ENCODE data around the gene BLOC1S4.
A peak's percentile ranks its signal among the peaks of the same experiment; 100 is the strongest.
"Not testable (repeated sequence)": the region's sequence is repeated elsewhere in the genome, so short reads cannot be mapped to it uniquely, and the experiment has no call there.

The BLOC1S4 gene, protein sequence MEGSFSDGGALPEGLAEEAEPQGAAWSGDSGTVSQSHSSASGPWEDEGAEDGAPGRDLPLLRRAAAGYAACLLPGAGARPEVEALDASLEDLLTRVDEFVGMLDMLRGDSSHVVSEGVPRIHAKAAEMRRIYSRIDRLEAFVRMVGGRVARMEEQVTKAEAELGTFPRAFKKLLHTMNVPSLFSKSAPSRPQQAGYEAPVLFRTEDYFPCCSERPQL

DNA sequence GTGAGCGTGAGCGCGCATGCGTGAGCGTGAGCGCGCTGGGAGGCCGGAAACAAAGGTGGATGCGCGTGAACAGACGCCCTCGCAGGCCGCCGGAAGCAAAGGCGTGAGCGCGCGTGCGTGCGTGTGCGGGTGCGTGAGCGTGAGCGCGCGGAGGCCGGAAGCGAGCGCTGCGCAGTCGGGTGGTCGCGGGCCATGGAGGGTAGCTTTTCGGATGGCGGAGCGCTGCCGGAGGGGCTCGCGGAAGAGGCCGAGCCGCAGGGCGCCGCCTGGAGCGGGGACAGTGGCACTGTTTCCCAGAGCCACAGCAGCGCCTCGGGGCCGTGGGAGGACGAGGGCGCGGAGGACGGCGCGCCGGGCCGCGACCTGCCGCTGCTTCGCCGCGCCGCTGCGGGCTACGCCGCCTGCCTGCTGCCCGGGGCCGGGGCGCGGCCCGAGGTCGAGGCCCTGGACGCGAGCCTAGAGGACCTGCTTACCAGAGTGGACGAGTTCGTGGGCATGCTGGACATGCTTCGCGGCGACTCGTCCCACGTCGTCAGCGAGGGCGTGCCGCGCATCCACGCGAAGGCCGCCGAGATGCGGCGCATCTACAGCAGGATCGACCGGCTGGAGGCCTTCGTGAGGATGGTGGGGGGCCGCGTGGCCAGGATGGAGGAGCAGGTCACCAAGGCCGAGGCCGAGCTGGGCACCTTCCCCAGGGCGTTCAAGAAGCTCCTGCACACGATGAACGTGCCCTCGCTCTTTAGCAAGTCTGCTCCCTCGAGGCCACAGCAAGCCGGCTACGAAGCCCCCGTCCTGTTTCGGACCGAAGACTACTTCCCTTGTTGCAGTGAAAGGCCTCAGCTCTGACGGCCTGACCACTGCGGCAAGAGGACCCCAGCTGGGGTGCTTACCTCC lies at the start of gene BLOC1S4:
TSS of gene BLOC1S4 (plus strand) at position 157 of the 894 bp plus-strand sequence. CDS start at position 193, 36 bp downstream.
- DNase-seq (ENCODE audit: low spot score), result peak; percentile 99

DNA sequence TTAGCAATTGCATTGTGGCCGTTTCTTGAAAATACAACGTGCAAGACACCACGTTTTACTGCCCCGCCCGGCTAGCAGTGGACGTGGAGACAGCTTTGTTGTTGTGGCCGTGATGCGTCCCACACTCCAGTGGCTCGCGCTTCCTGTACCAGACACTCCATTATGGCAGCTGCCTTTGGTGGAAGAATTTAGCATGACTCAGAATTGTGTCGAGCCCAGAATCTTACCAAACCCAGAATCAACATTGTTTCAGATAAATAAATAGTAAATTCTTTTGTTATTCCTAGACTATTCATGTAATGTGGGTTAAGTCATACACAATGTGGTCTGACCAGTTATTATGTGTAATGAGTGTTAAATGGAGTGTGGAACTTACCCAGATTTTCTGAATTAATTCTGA lies 47.6 kb upstream of the BLOC1S4 start:
- DNase-seq (ENCODE audit: low spot score), result peak; percentile 50

DNA sequence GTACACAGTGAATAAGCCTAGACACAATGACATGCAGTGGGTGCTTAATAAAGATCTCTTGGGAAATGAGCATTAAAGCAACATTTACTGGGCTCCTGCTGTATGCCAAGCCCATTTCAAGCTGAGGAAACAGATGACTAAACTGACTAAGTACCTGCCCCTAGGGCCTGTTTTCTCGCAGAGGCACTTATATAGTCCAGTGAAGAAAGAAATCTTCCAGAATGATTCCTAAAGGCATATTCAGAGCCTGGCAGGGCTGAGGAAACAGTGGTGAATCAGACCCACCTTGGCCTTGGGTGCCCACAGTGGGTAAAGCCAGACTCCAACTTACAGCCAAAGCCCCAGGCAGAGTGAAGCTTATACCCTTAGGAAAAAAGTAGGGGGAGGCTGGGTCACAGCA lies 44.3 kb upstream of the BLOC1S4 start:
- no peak for DNase-seq (ENCODE audit: low spot score)

DNA sequence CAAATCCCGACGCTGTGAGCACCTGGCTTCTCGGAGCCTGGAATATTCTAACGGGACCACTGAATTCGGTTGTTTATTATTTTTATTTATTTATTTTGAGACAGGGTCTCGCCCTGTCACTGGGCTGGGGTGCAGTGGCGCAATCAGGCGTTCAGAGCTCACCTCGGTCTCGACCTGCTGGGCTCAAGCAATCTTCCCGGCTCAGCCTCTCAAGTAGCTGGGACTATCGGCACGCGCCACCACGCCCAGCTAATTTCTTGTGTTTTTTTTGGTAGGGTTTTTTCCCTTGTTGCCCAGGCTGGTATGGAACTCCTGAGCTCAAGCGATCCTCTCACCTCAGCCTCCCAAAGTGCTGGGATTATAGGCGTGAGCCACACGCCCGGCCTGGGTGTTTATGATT lies 43.8 kb upstream of the BLOC1S4 start:
- DNase-seq (ENCODE audit: low spot score), result no peak

DNA sequence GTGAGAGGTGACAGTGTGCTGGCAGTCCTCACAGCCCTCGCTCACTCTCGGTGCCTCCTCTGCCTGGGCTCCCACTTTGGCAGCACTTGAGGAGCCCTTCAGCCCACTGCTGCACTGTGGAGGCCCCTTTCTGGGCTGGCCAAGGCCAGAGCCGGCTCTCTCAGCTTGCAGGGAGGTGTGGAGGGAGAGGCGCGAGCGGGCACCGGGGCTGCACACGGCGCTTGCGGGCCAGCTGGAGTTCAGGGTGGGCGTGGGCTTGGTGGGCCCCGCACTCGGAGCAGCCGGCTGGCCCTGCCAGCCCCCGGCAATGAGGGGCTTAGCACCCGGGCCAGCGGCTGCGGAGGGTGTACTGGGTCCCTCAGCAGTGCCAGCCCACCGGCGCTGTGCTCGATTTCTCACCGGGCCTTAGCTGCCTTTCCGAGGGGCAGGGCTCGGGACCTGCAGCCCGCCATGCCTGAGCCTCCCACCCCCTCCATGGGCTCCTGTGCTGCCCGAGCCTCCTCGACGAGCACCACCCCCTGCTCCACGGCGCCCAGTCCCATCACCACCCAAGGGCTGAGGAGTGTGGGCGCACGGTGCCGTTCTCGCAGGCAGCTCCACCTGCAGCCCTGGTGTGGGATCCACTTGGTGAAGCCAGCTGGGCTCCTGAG lies 43.3 kb upstream of the BLOC1S4 start:
- not testable (repeated sequence) for DNase-seq (ENCODE audit: low spot score)

DNA sequence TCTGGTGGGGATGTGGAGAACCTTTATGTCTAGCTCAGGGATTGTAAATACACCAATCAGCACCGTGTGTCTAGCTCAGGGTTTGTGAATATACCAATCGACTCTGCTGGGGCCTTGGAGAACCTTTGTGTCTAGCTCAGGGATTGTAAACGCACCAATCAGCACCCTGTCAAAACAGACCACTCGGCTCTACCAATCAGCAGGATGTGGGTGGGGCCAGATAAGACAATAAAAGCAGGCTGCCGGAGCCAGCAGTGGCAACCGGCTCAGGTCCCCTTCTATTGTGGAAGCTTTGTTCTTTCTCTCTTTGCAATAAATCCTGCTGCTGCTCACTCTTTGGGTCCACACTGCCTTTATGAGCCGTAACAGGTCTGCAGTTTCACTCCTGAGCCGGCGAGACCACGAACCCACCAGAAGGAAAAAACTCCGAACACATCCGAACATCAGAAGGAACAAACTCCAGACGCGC lies 42.7 kb upstream of the BLOC1S4 start:
- not testable (repeated sequence) for DNase-seq (ENCODE audit: low spot score)

DNA sequence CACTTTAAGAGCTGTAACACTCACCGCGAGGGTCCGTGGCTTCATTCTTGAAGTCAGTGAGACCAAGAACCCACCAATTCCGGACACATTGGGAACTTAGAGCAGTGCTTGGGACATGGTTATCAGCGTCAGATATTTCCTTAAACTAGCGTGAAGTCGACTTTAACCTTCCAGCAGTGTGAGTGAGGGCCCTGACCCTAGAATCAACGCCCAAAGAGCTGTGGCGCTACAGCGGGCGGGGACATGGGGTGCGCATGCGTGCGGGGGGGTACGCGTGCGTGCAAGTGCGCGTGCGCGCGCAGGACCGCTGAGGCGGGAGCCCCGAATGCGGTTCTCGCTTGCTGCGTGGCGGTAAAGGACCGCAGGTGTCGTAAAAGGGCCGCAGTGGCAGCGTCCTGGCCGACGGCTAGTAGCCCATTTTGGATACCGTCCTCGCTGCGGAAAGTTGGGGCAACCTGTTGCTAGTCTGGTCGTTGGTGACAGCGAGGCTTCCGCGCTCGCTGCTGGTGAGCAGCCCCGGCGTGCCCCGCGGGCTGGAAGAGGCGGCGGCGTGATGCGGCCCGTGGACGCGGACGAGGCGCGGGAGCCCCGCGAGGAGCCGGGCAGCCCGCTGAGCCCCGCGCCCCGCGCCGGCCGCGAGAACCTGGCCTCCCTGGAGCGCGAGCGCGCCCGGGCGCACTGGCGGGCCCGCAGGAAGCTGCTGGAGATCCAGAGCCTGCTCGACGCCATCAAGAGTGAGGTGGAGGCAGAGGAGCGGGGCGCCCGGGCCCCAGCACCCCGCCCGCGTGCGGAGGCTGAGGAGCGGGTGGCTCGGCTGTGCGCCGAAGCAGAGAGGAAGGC lies 42.1 kb upstream of the BLOC1S4 start:
- DNase-seq (ENCODE audit: low spot score), result peak; percentile 100

DNA sequence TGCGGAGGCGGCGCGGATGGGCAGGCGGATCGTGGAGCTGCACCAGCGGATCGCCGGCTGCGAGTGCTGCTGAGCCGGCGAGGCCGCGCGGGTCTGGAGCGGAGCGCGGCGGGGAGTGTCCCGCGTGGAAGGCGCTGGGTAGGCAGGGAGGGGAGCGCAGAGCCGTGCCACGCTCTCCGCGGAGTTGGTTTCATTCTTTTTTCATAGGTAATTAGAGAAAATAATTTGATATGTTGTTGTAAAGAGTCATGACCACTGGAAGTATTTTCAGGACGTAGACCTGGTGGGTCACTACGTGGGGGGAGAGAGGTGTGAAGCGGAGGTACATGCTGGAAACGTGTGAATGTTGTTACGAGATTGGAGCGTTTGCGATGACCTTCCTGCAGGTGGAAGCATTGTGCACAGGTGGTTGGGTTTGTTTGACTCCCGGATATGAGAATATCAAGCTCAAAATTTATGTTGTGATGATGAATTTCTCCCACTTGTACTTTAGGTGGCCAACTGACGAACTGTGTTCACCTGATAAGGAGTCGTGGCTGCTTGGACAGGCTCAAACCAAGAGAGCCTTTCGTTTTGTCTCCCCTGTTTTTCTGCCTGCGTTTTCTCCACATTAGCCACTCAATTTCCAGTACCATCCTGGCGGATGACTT lies 41.3 kb upstream of the BLOC1S4 start:
- DNase-seq (ENCODE audit: low spot score), result no peak

DNA sequence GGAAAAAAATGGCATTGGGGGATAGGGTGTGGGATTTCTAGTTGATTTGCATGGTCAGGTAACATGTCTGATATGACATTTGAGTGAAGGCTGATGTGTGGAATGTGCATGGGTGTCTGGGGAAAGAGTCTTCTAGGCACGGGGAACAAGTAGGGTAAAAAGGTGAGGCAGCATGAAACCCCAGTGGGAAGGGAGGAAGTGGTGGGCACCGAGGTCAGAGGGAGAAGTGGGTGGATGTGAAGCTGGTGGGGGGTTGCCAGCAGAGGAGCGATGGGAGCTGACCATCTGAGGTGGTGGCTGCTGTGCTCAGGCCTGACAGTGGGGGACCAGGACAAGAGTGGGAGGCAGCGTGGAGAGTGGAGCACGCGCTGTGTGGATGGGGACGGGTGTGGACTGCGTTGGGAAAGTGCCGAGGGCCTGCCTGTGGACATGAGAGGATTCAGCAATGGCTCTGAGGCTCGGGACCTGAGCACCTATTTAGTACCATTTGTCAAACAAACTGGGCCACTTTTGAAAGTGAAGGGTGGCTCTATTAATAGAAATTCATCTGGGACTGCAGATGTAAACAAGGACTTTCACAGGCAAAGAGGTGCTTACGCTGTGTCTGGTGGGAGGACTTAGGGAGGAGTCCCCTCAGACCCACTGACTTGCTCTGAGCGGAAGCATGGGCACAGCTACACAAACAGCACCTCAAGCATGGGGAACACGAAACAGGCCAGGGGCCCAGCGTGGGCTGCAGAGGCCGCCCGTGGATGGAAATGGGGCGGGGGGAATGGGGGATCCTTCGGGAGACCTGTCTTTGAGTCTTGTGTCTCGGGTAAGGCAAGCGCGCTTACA lies 39.0 kb upstream of the BLOC1S4 start:
- no peak for DNase-seq (ENCODE audit: low spot score)

DNA sequence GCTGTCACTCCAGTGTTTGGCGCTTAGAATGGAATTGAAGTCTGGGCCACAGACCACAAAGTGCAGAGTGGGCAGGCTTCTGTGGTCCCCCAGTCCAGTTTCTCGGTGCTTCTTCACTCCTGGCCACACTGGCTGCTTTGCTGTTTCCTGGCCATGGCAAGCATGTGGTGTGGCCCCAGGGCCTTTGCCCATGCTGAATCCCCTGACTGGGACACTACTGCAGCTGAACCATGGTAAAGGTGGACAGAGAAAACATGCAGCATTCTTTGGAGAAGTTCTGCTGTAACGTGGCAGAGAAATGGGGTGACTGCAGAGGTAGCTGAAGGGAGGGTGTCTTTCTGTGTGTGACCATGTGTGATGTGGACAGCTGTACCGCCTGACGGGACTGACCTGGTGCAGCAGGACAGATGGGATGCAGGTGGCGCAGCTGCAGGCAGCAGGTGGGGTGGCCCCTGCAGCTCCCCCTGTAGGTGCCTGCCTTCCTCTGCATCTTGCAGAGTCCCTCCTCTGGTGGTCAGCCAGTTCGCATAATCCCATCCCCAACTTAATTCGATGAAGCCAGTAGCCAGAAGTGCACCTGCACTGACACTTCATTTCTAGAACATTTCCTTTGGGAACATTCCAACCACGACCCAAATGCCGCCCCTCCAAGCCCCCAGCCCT lies 35.5 kb upstream of the BLOC1S4 start:
- DNase-seq (ENCODE audit: low spot score), result no peak

DNA sequence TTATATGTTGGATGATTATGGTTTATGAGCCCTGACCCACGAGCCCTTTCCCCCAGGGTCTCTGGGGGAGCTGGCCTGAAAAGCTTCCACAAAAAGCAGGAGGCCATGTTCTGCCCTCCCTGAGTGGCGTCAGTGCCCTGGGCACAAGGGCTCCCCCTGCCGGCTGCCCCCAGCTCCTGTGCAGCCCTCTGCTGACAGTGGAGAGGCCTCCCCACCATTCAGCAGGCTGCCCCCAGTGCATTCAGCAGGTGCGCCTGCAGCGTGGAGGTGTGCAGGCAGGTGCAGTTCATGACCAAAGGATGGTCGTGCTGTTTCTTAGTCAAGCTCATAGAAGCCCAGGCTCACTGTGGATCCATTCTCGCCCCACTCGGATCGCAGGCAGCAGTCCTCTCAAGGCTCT lies 34.8 kb upstream of the BLOC1S4 start:
- DNase-seq (ENCODE audit: low spot score), result no peak

DNA sequence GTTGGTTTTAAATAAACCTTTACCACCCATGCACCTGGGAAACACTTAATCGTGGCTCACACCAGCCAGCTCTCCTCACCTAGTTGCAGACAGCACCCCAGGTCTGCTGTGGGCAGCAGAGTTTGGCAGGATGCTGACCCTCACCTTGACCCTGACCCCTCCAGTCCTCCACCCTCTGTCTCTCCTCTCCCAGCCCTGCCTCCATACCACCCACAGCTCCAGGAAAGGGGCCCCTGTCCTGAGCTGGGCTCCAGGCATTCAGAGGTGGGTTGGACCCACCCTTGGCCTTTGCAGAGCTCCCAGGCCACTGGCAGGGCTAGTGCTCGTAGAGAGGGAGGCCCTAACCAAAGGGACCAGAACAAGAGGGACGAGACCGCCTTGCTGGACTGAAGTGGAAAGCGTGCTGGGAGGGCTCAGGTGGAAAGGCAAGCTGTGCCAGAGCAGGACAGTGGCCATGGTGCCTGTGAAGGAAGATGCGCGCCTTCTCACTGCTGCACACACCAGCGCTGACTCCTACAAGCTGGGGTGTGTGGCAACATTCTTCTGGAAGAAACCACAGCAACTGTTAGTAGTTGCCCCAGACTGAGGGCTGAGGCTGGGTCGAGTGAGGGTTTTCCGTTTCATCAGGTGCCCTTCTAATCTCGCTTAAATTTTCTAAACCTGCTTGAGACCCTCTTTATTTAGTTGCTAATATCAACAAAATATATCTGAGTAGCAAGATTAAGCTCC lies 32.9 kb upstream of the BLOC1S4 start:
- DNase-seq (ENCODE audit: low spot score), result no peak

DNA sequence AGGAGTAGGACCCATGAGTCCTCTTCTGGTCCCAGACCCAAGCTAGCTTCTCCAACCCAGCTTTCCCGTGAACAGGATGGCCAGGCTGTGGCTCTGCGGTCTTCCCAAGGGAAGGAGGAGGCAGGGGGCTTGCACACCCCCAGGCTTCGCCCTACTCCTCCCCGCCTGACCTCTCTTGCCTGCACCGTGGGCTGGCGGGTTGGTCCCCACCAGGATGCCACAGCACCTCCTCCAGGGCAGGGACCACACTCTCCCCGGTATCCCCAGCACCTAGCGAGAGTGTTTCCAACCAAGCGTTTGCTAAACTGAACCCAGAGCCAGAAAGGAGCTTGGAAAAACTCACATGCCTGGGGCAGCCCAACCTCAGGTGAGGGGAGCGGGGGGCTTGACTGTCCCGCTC lies 31.3 kb upstream of the BLOC1S4 start:
- no peak for DNase-seq (ENCODE audit: low spot score)

DNA sequence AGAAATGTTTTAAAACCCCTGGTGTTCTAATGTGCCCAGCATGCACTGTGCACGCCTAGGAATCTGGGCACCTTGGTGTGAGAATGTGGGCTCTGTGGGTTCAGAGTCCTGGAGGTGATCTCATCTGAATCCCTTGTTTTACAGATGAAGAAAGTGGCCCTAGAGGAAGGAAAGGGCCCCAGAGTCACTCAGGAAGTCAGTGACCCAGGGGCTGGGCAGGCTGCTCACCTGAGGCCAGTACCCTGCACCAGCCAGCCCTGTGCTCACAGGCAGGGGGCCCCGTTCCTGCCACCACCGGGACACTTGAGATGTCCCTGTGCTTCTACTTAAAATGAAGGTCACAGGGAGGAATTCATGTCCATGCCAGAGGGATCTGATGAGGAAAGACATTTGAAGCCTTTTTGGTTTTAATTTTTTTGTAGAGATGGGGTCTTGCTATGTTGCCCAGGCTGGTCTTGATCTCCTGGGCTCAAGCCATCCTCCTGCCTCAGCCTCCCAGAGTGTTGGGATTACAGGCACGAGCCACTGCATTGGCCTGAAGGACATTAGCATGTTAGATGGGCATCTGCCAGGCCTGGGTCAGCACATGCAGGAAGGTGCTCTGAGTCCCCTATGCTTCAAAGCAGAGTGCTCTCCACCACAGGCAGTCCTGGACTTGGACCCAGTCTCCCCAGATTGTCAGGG lies 29.7 kb upstream of the BLOC1S4 start:
- DNase-seq (ENCODE audit: low spot score), result no peak

DNA sequence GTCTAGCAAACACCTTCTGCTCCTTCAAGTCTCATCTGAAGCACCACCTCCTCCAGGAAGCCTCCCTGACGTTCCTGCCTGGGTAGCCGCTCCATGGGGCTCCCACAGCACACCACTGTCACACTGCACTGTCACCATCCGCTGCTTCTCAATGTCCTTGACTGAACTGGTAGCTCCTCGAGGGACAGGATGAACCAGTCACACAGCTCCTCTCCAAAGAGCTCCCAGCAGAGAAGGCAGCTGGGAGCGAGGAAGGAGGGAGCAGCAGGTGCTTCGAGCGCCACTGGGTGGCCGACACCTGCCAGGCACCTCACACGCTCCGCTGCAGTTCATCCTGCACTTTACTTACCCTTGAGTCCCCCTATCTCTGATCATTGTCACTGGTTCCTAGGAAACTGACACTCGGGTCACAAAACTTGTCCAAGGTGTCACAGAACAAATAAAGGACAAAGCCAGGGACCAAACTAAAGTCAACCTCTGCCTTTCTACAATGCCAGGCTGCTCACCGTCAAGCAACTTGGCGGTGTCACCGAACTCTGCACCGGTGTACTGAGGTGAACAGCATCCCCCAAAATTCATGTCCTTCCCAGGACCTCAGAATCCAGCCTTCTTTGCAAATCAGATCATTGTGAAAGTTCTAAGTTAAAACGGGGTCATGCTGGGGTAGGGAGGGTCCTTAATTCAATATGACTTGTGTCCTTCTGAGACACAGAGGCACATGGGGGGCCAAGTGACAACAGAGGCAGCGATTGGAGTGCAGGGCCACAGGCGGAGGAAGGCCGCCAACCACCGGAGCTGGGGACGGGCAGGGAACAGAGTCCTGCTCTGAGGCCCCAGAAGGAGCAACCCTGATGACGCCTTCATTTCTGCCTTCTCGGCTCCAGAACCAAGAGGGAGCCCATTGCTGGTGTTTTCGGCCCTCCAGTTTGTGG lies 27.8 kb upstream of the BLOC1S4 start:
- DNase-seq (ENCODE audit: low spot score), result no peak

DNA sequence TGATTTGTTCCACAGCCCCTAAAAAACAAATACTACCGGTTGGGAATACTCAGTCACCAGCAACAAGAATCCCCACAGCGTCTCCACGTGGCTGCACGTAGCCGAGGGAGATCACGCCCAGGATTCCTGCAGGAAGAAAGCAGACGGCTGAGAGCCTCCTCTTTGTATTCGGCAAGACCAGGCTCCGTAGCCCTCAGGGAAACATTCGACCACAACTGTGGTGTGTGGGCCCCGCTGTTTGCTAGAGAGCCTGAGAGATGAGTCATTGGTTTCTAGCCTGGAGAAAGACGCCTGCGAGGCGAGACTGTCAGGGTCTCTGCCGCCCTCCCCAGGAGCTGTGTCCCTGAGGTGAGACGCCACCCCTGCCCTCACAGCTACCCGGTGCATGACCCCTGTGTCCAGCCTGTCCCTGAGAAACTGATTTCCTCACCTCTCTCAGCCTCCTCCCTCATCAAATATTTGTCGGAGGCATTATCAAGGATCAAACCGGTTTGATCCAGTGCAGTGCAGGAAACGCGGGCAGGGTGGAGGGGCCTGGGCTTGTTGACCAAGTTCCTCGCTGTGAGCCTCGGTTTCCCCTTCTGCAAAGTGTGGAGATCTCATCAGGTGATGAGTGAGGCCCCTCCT lies 27.0 kb upstream of the BLOC1S4 start:
- peak; percentile 94 for DNase-seq (ENCODE audit: low spot score)

DNA sequence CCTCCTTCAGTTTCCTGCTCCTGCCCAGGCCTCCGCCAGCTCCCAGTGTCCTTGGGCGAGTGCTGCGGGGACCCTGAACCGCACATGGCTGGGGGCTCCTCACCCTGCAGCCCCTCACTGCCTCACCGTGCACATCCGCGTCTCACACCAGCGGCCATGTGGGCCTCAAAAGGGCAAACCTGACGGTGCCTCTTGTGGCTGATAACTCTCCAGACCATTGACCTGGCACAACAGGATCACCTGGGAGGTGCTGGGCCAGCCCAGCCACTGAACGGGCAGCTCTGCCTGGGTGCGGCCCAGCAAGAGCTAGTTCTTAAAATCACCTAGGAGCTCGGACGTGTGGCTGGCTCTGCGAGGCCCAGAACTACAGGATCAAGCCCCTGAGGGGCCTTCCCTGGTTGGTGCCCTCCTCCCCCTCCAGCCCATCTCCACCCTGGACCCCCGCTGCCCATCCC lies 26.4 kb upstream of the BLOC1S4 start:
- no peak for DNase-seq (ENCODE audit: low spot score)
